ENCODE data around the gene MED27. TPM values are rescaled to one million over a fixed set of nuclear protein-coding genes. Genes with fewer than 3 reads are reported as not detected.

MED27 gene
- total RNA-seq, 1 donor from 2014 or later: 45.0 TPM

- Mint-ChIP-seq H3K27ac (ENCODE audit: unreplicated experiment) (no peak overlapping the region), H3K4me3 (ENCODE audit: unreplicated experiment) (no peak overlapping the region), H3K9me3 (ENCODE audit: unreplicated experiment) (peaks cover 7% of the 10 kb centered on the region), H3K4me1 (ENCODE audit: low read depth, unreplicated experiment) (peaks cover 35% of the 10 kb centered on the region), H3K36me3 (ENCODE audit: unreplicated experiment) (no peaks in the 10 kb centered on the region), H3K27me3 (ENCODE audit: unreplicated experiment) (peaks cover 2% of the 10 kb centered on the region)
- DNase-seq: no peak
- no peak for TF ChIP-seq CTCF (IDR thresholded peaks at IDR 0.05; ENCODE audit: partially characterized antibody, unreplicated experiment)
These were observed 76.9 kb downstream of the MED27 start for GRCh38 chr9:132002643-132003318.

- no peaks in the 10 kb centered on the region for H3K36me3 Mint-ChIP-seq (ENCODE audit: unreplicated experiment)
- no peak overlapping the region for H3K4me3 Mint-ChIP-seq (ENCODE audit: unreplicated experiment)
- no peaks in the 10 kb centered on the region for H3K27me3 Mint-ChIP-seq (ENCODE audit: unreplicated experiment)
- no peak overlapping the region for H3K27ac Mint-ChIP-seq (ENCODE audit: unreplicated experiment)
- DNase-seq: no peak
- H3K9me3 Mint-ChIP-seq (ENCODE audit: unreplicated experiment): peaks cover 5% of the 10 kb centered on the region
- peaks cover 25% of the 10 kb centered on the region for H3K4me1 Mint-ChIP-seq (ENCODE audit: low read depth, unreplicated experiment)
- no peak for TF ChIP-seq CTCF (IDR thresholded peaks at IDR 0.05; ENCODE audit: partially characterized antibody, unreplicated experiment)
These were observed 78.1 kb downstream of the MED27 start for GRCh38 chr9:132001567-132001966.

- Mint-ChIP-seq H3K36me3 (ENCODE audit: unreplicated experiment) (no peaks in the 10 kb centered on the region), H3K27me3 (ENCODE audit: unreplicated experiment) (no peaks in the 10 kb centered on the region), H3K9me3 (ENCODE audit: unreplicated experiment) (peaks cover 5% of the 10 kb centered on the region), H3K4me3 (ENCODE audit: unreplicated experiment) (no peak overlapping the region), H3K4me1 (ENCODE audit: low read depth, unreplicated experiment) (peaks cover 20% of the 10 kb centered on the region), H3K27ac (ENCODE audit: unreplicated experiment) (no peak overlapping the region)
- no peak for TF ChIP-seq CTCF (IDR thresholded peaks at IDR 0.05; ENCODE audit: partially characterized antibody, unreplicated experiment)
- DNase-seq: no peak
These were observed 79.0 kb downstream of the MED27 start for GRCh38 chr9:132000659-132001058.

GRCh38 chr9:131999692-132000551, 79.7 kb downstream of the MED27 start:
- H3K27me3 Mint-ChIP-seq (ENCODE audit: unreplicated experiment): no peaks in the 10 kb centered on the region
- no peak for TF ChIP-seq CTCF (IDR thresholded peaks at IDR 0.05; ENCODE audit: partially characterized antibody, unreplicated experiment)
- no peak overlapping the region for H3K27ac Mint-ChIP-seq (ENCODE audit: unreplicated experiment)
- no peaks in the 10 kb centered on the region for H3K36me3 Mint-ChIP-seq (ENCODE audit: unreplicated experiment)
- peaks cover 4% of the 10 kb centered on the region for H3K9me3 Mint-ChIP-seq (ENCODE audit: unreplicated experiment)
- no peak overlapping the region for H3K4me3 Mint-ChIP-seq (ENCODE audit: unreplicated experiment)
- no peak for DNase-seq
- peaks cover 19% of the 10 kb centered on the region for H3K4me1 Mint-ChIP-seq (ENCODE audit: low read depth, unreplicated experiment)

- Mint-ChIP-seq H3K4me3 (ENCODE audit: unreplicated experiment) (no peak overlapping the region), H3K4me1 (ENCODE audit: low read depth, unreplicated experiment) (peaks cover 13% of the 10 kb centered on the region)
- DNase-seq: no peak
These were observed 81.9 kb downstream of the MED27 start for GRCh38 chr9:131997779-131998178.

More at GRCh38 chr9:131997779-131998178, 81.9 kb downstream of the MED27 start:
- Mint-ChIP-seq H3K27me3 (ENCODE audit: unreplicated experiment) (no peaks in the 10 kb centered on the region), H3K36me3 (ENCODE audit: unreplicated experiment) (no peaks in the 10 kb centered on the region), H3K27ac (ENCODE audit: unreplicated experiment) (peak overlapping the region; percentile 11), H3K9me3 (ENCODE audit: unreplicated experiment) (peaks cover 4% of the 10 kb centered on the region)
- no peak for TF ChIP-seq CTCF (IDR thresholded peaks at IDR 0.05; ENCODE audit: partially characterized antibody, unreplicated experiment)

Measured in glutamatergic neuron (in vitro differentiated cells).